Stimulated activated CD8-positive, alpha-beta memory T cell treated with anti-CD3 and anti-CD28 coated beads, Interleukin-7, amount 100 ng/mL, for 4 hours (primary cell): ENCODE measurements around the gene CEP170.
"Not testable (repeated sequence)": the region's sequence is repeated elsewhere in the genome, so short reads cannot be mapped to it uniquely, and the experiment has no call there.

Experiments used
- DNase-seq, 2 donors: peaks; one replicate each; pipeline ENCODE4 v3.0.0-alpha.2; 2020; ENCODE audit warnings: low read depth in 2 of 2

CEP170 gene

GRCh38 chr1:243233908-243234307, 21.2 kb downstream of the CEP170 start:
- DNase-seq = no peak

GRCh38 chr1:243230914-243231313, 24.2 kb downstream of the CEP170 start:
- DNase-seq = no peak

DNA sequence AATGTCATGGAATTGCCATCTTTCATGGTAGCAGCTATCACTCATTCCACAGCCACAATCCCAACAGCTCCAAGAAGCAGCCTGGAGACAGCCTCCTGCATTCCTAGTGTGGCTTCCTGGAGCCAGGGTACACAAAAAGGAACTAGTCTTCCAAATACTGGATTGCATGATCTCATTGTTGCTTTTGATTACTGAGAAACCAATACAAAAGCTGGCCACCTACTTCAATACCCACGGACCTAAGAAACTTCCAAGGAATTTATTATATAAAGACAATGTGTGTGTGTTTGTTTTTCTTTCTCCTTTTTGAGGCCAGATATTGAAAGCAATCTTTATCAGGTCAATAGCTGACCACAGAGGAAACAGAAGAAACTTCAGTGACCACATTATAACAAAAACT, 25.6 kb downstream of the CEP170 start:
- DNase-seq = no peak

- no peak for DNase-seq
These were observed 27.5 kb downstream of the CEP170 start for GRCh38 chr1:243227622-243228021.

DNA sequence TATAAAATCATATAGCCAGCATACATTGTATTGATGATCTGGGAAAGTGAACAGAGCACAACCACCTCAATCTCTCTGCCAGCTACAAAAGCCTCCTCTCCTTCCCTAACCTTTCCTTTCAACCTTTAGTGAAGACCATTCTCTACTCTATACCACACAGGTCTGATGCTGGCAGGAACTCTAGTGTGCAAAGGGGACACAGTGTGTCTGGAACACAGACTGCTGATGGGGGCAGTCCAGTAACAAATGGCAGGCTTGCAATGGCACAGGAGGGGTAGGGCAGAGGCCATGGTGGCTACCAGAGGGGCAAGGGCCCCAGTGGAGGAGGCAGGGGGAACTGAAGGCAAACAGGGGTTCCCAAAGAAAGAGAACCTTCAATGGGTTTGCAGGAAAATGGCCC, 37.0 kb downstream of the CEP170 start:
- DNase-seq = no peak

- no peak for DNase-seq
These were observed 37.7 kb downstream of the CEP170 start for GRCh38 chr1:243217349-243217748.

- no peak for DNase-seq
These were observed 38.3 kb downstream of the CEP170 start for GRCh38 chr1:243216741-243217140.

DNA sequence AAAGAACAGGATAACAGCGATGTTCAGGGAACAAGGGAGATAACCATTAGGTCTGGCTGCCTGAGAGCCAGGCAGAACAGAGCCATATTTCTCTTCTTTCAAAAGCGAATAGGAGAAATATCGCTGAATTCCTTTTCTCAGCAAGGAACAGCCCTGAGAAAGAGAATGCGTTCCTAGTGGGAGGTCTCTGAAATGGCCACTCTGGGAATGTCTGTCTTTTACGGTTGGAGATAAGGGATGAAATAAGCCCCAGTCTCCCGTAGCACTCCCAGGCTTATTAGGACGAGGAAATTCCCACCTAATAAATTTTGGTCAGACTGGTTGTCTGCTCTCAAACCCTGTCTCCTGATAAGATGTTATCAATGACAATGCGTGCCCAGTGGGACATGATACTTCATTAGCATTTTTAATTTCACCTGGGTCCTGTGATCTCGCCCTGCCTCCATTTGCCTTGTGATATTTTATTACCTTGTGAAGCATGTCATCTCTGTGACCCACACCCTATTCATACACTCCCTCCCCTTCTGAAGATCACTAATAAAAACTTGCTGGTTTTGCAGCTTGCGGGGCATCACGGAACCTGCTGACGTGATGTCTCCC, 39.7 kb downstream of the CEP170 start:
- DNase-seq = not testable (repeated sequence)

DNA sequence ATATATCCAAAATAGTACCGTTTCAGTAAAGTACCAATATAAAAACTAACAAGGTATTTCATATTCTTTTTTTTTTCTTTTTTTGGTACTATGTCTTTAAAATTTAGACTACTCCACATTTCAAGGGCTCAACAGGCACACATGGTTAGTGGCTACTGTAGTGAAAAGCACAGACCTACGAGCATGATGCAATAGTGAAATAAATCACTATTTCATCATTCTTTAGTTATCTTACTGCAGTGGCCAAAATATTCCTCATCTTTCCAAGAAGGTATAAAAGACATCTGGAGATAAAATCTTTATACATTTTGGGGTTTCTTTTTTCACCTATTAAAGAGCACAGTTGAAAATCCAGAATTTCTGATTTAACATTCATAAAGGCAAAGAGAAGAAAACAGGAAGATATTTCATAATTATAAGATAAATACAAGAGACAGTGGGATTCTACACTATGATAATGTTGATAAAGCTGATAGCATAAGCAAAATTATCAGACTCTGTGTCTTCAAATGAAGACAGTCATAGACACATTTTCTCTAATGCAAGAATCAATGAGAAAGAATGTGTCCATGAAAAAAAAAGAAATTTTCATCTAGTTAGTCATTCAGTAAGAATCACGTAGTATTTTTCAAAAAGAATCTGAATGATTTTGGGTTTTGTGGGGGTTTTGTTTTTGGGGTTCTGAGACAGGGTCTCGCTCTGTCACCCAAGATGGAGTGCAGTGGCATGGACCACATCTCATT, 41.9 kb downstream of the CEP170 start:
- no peak for DNase-seq

- not testable (repeated sequence) for DNase-seq
These were observed 43.1 kb downstream of the CEP170 start for GRCh38 chr1:243211984-243212383.

GRCh38 chr1:243205026-243205501, 50.0 kb downstream of the CEP170 start:
- DNase-seq = not testable (repeated sequence)

DNA sequence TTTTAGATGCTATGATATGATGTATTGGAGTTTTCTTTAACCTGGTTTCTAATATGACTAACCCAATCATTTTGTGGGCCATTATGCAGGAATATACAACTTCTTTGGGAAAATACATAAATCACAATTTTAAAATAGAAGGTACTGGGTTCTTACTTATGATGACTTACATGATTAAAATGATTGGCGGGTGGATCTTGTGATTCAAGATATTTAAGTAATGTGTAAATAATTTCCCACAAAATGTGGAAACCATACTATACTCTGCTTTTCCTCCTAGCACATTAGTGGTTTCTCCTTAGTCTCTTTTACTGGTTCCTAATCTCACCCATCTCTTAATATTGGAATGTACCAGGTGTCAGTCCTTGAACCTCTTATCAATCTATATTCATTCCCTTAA, 50.7 kb downstream of the CEP170 start:
- not testable (repeated sequence) for DNase-seq

DNA sequence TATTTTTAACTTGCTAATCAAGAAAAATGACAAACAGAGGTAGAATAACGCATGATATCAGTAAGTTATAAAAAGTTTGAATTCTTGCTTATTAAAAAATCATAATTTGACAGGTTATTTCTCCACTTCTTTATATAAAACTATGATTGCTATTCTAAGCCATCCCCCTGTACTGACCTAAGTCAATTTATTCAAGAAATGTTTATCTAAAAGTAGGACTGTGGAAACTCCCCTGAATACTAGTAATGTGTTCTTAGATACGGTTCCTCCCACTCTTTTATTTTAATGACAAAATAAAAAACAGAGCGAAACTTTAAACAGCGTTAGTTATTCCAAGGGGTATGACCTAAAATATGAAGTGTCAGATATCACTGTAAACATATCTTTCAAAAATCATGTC, 51.9 kb downstream of the CEP170 start:
- DNase-seq = not testable (repeated sequence)

GRCh38 chr1:243201316-243201715, 53.8 kb downstream of the CEP170 start:
- not testable (repeated sequence) for DNase-seq

- not testable (repeated sequence) for DNase-seq
These were observed 57.6 kb downstream of the CEP170 start for GRCh38 chr1:243197524-243197923.

DNA sequence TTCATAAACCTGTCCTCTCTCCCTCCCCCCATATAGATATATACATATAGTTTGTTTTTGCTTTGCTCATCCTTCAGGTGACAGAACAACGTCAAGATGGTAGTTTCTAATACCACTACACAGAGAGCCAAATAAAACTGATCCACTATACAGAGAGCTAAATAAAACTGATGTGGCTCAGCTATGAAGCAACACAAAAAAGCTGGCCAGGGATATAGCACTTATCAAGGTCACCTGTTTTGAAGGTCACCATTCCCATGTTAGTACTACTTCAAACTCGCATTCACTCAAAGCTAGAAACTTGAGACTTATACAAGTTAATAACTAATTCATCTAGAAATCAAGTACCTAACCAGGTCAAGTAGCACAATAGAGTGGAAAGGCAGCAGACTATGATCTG, 61.8 kb downstream of the CEP170 start:
- not testable (repeated sequence) for DNase-seq

- DNase-seq = not testable (repeated sequence)
These were observed 68.7 kb downstream of the CEP170 start for GRCh38 chr1:243186201-243186995.

DNA sequence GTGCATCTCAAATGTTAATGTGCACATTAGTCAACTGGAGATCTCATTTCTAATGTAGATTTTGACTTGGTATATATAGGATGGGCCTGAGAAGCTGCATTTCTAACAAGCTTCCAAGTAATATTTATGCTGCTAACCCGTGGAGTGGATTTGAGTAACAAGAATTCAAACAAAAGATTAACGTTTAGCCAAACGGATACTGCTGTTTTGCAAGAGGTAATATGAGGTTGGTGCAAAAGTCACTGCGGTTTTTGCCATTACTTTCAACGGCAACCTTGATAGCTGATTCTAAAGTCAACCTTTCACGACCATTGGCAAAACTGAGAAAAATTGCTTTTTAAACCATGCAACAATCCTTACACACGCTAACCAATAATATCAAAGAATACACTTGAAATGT, 70.3 kb downstream of the CEP170 start:
- not testable (repeated sequence) for DNase-seq

- DNase-seq = not testable (repeated sequence)
These were observed 71.4 kb downstream of the CEP170 start for GRCh38 chr1:243183661-243184060.

DNA sequence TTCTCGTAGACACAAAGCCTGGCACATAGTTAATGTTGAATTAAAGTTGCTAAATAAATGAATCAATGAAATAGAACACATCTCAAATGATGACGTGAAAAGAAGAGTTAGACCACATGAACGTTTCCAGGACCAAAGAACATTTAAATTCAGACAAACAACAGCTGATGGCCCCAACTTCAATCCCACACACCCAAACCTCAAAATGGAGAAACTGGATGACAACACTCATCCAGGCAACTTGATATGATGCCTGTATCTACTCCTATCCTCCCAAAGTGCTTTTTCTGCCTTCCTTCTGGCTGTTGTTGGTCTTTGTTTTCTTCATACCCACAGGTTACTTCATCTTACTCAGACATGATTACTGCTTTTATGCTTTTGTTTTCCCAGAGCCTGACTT, 71.9 kb downstream of the CEP170 start:
- not testable (repeated sequence) for DNase-seq

- no peak for DNase-seq
These were observed 75.4 kb downstream of the CEP170 start for GRCh38 chr1:243179720-243180119.

DNA sequence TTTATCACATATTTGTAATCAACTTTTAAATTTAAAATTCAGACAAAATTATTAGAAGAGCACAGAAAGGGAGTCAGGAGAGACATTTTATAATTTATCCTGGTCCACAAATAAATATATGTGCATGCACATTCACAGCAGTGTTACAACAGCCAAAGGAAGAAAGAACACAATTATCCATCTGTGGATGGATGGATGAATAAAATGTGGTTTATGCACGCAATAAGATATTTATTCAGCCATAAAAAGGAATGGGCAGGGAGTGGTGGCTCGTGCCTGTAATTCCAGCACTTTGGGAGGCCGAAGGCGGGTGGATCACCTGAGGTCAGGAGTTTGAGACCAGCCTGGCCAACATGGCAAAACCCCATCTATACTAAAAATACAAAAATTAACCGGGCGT, 77.3 kb downstream of the CEP170 start:
- DNase-seq = not testable (repeated sequence)
